Measurements from ENCODE around the gene PIP5K1C. TPM values are rescaled to one million over a fixed set of nuclear protein-coding genes. Genes with fewer than 3 reads are reported as not detected.

The PIP5K1C gene
- total RNA-seq, 1 experiment from 2014 or later = 20.0 TPM

DNA sequence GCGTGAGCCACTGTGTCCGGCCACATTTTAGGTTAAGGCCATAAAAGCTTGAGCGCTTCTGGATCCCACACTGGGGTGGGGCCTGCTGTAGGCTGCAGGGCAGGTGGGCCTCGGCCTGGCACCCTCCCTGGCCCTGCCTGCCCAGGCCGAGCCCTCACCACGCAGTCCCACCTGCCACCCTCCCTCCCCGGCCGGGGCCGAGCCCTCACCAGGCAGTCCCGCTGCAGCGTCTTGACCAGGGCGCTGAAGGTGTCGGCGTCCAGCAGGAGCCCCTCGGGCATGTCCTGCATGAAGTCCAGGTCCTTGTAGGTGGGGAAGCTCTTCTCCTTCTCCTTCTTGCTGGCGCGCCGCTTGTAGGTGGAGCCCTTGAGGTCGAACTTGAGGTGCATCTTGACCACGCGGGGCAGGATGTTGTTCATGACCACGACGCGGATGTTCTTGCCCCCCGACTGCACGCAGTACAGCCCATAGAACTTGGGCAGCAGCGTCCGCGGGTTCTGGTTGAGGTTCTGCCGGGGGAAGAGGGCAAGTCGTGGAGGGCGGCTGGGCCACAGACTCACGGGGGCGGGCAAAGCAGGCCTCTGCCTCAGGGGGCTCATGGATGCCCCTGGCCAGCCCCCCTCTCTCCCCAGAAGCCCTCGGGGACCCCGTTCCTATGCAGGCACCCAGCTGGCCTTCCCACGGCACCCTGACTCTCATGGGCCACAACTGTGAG lies 47.0 kb downstream of the PIP5K1C start:
- CTCF ChIA-PET = no interaction called here
- intact Hi-C loops (cut with micrococcal nuclease; ENCODE audit: unreplicated experiment) = no loop called here

DNA sequence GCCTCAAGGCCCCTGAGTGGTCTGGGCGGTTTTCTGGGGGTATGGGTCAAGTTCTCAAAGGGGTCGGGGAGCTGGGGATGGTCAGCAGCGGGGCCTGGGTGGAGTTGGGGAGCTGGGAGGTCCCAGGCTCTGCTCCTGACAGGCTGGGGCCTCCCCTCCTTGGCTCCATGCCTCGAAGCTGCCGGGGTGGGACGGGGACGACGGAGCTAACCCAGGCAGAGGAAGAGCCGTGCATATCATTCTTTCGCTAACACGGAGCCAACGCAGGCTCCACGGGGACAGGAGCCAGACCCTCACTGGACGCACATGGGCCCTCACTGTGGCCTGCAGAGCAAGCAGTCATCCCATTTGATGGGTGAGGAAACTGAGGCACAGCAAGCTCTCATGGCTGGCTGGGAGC lies 47.8 kb downstream of the PIP5K1C start:
- Histone ChIP-seq H3K4me1 (replicated peaks; ENCODE audit: insufficient read depth) (no peaks in the 10 kb centered on the region), H3F3A (ENCODE audit: insufficient read depth, low read depth) (no peaks in the 10 kb centered on the region), H2AFZ (no peak overlapping the region), H3K27me3 (ENCODE audit: insufficient read depth, low read depth) (no peaks in the 10 kb centered on the region), H3K36me3 (ENCODE audit: low read depth) (no peaks in the 10 kb centered on the region), H3K27ac (no peak overlapping the region), H3K4me3 (no peak overlapping the region), H3K9me3 (ENCODE audit: insufficient read depth, low read depth) (no peaks in the 10 kb centered on the region), H3K4me2 (no peak overlapping the region), H4K20me1 (ENCODE audit: insufficient read depth) (no peaks in the 10 kb centered on the region), H3K9me2 (ENCODE audit: insufficient read depth) (no peaks in the 10 kb centered on the region), H3K79me2 (ENCODE audit: low read depth) (no peaks in the 10 kb centered on the region)
- ChIA-PET CTCF (no interaction called here), POLR2A (ENCODE audit: unreplicated experiment) (no interaction called here)
- no TSS peak for BruUV-seq (replicated peaks)
- intact Hi-C loops (cut with micrococcal nuclease; ENCODE audit: unreplicated experiment) = no loop called here
- TF ChIP-seq EZH2 (IDR thresholded peaks at IDR 0.05; ENCODE audit: low read depth) = no peak
- TF ChIP-seq, protein P1, sequence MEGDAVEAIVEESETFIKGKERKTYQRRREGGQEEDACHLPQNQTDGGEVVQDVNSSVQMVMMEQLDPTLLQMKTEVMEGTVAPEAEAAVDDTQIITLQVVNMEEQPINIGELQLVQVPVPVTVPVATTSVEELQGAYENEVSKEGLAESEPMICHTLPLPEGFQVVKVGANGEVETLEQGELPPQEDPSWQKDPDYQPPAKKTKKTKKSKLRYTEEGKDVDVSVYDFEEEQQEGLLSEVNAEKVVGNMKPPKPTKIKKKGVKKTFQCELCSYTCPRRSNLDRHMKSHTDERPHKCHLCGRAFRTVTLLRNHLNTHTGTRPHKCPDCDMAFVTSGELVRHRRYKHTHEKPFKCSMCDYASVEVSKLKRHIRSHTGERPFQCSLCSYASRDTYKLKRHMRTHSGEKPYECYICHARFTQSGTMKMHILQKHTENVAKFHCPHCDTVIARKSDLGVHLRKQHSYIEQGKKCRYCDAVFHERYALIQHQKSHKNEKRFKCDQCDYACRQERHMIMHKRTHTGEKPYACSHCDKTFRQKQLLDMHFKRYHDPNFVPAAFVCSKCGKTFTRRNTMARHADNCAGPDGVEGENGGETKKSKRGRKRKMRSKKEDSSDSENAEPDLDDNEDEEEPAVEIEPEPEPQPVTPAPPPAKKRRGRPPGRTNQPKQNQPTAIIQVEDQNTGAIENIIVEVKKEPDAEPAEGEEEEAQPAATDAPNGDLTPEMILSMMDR (conservative IDR thresholded peaks at IDR 0.05) = no peak
- DNase-seq = no peak

More for the DNA sequence above, 47.0 kb downstream of the PIP5K1C start:
- H3K4me1 ChIP-seq (replicated peaks; ENCODE audit: insufficient read depth) = no peaks in the 10 kb centered on the region
- no peaks in the 10 kb centered on the region for H3K9me3 ChIP-seq (ENCODE audit: insufficient read depth, low read depth)
- H3K36me3 ChIP-seq (ENCODE audit: low read depth) = no peaks in the 10 kb centered on the region
- no TSS peak for BruUV-seq (replicated peaks)
- POLR2A ChIA-PET (ENCODE audit: unreplicated experiment) = no interaction called here
- no peak overlapping the region for H2AFZ ChIP-seq
- H3F3A ChIP-seq (ENCODE audit: insufficient read depth, low read depth) = no peaks in the 10 kb centered on the region
- TF ChIP-seq EZH2 (IDR thresholded peaks at IDR 0.05; ENCODE audit: low read depth) = no peak
- TF ChIP-seq, protein P1 (conservative IDR thresholded peaks at IDR 0.05) = no peak
- no peak overlapping the region for H3K27ac ChIP-seq
- no peaks in the 10 kb centered on the region for H4K20me1 ChIP-seq (ENCODE audit: insufficient read depth)
- no peak overlapping the region for H3K4me3 ChIP-seq
- no peak for DNase-seq
- H3K27me3 ChIP-seq (ENCODE audit: insufficient read depth, low read depth) = no peaks in the 10 kb centered on the region
- H3K4me2 ChIP-seq = no peak overlapping the region
- no peaks in the 10 kb centered on the region for H3K9me2 ChIP-seq (ENCODE audit: insufficient read depth)
- no peaks in the 10 kb centered on the region for H3K79me2 ChIP-seq (ENCODE audit: low read depth)

DNA sequence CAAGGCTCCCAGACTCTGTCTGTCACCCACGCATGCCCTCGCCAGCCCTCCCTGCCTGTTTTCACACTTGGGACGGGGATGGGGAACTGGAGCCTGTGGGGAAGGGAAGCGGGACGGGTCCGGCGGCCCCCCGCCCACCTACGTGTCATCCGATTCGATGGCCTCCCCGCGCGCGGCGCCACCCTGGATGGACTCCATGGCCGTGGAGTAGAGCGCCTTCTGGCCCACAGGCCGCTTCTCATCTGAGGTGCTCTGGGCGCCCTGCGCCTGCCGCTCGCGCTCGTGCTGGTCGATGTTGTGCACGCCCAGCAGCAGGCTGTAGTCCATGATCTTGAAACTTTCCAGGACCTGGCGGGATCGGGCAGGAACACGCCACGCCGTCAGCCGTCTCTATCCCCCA lies 48.6 kb downstream of the PIP5K1C start:
- Histone ChIP-seq H4K20me1 (ENCODE audit: insufficient read depth) (no peaks in the 10 kb centered on the region), H3K27ac (no peak overlapping the region), H3K36me3 (ENCODE audit: low read depth) (no peaks in the 10 kb centered on the region), H2AFZ (no peak overlapping the region), H3K4me3 (no peak overlapping the region), H3K9me2 (ENCODE audit: insufficient read depth) (no peaks in the 10 kb centered on the region), H3F3A (ENCODE audit: insufficient read depth, low read depth) (no peaks in the 10 kb centered on the region), H3K9me3 (ENCODE audit: insufficient read depth, low read depth) (no peaks in the 10 kb centered on the region), H3K79me2 (ENCODE audit: low read depth) (no peaks in the 10 kb centered on the region), H3K4me2 (no peak overlapping the region), H3K27me3 (ENCODE audit: insufficient read depth, low read depth) (no peaks in the 10 kb centered on the region), H3K4me1 (replicated peaks; ENCODE audit: insufficient read depth) (no peaks in the 10 kb centered on the region)
- ChIA-PET POLR2A (ENCODE audit: unreplicated experiment) (no interaction called here), CTCF (no interaction called here)
- DNase-seq = no peak
- intact Hi-C loops (cut with micrococcal nuclease; ENCODE audit: unreplicated experiment) = no loop called here
- BruUV-seq (replicated peaks) = no TSS peak
- TF ChIP-seq EZH2 (IDR thresholded peaks at IDR 0.05; ENCODE audit: low read depth) = no peak
- TF ChIP-seq, protein P1 (conservative IDR thresholded peaks at IDR 0.05) = no peak
